ENCODE results near the gene UBE3B. TPM values are rescaled to one million over a fixed set of nuclear protein-coding genes. Genes with fewer than 3 reads are reported as not detected.

The UBE3B gene
- total RNA-seq, 1 experiment from 2014 or later: 29.3 TPM

DNA sequence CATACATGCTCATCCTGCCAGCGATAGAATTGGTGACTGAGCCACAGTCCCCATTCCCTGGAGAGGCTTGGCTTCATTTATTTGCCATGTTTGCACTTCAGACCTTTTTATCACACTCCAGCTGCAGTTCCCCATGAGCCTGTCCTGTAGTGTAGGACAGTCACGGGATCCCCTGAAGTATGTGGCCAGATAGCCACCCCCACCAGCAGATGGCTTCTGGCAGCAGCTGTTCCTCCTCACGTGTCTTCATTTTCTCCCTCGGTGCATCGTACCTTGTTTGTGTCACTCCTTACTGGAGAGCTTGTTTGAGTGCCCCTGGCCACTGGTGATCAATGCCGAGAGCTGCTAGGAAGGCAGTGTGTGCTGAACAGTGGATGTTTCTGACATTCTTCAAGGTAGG is 40.2 kb downstream of the UBE3B start:
- CTCF ChIA-PET: interaction anchor here (0.5 to 2.7 kb wide), 5 partner anchors 16 to 590 kb away, joined by 3 to 7 read pairs (median 5); no protein-coding TSS in a partner anchor
- no peak overlapping the region; the same call in 1 of the 2 replicates for H3K27ac Mint-ChIP-seq
- no peaks in the 10 kb centered on the region for H3K9me3 Mint-ChIP-seq
- no peak for ATAC-seq
- H3K36me3 Mint-ChIP-seq: peaks cover 37% of the 10 kb centered on the region
- TF ChIP-seq, protein P1, sequence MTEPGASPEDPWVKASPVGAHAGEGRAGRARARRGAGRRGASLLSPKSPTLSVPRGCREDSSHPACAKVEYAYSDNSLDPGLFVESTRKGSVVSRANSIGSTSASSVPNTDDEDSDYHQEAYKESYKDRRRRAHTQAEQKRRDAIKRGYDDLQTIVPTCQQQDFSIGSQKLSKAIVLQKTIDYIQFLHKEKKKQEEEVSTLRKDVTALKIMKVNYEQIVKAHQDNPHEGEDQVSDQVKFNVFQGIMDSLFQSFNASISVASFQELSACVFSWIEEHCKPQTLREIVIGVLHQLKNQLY (CRISPR knock-in tag; IDR thresholded peaks at IDR 0.05): no peak
- TF ChIP-seq, protein P2, sequence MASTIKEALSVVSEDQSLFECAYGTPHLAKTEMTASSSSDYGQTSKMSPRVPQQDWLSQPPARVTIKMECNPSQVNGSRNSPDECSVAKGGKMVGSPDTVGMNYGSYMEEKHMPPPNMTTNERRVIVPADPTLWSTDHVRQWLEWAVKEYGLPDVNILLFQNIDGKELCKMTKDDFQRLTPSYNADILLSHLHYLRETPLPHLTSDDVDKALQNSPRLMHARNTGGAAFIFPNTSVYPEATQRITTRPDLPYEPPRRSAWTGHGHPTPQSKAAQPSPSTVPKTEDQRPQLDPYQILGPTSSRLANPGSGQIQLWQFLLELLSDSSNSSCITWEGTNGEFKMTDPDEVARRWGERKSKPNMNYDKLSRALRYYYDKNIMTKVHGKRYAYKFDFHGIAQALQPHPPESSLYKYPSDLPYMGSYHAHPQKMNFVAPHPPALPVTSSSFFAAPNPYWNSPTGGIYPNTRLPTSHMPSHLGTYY (CRISPR knock-in tag; IDR thresholded peaks at IDR 0.05): no peak
- TF ChIP-seq ZNF423 (CRISPR knock-in tag; IDR thresholded peaks at IDR 0.05): no peak
- TF ChIP-seq ESRRA (CRISPR knock-in tag; IDR thresholded peaks at IDR 0.05; ENCODE audit: borderline replicate concordance): no peak
- no peak for TF ChIP-seq OVOL2 (CRISPR knock-in tag; IDR thresholded peaks at IDR 0.05; ENCODE audit: borderline replicate concordance)
- TF ChIP-seq IRF2 (CRISPR knock-in tag; IDR thresholded peaks at IDR 0.05; ENCODE audit: borderline replicate concordance, low read depth): no peak
- no peak for TF ChIP-seq NFYB (CRISPR knock-in tag; conservative IDR thresholded peaks at IDR 0.05; ENCODE audit: low read depth)
- no peak for TF ChIP-seq ATF1 (CRISPR knock-in tag; IDR thresholded peaks at IDR 0.05)
- no peak for TF ChIP-seq JUN (CRISPR knock-in tag; IDR thresholded peaks at IDR 0.05)
- no peak for TF ChIP-seq SMAD4 (CRISPR knock-in tag; IDR thresholded peaks at IDR 0.05)
- TF ChIP-seq, protein P3, sequence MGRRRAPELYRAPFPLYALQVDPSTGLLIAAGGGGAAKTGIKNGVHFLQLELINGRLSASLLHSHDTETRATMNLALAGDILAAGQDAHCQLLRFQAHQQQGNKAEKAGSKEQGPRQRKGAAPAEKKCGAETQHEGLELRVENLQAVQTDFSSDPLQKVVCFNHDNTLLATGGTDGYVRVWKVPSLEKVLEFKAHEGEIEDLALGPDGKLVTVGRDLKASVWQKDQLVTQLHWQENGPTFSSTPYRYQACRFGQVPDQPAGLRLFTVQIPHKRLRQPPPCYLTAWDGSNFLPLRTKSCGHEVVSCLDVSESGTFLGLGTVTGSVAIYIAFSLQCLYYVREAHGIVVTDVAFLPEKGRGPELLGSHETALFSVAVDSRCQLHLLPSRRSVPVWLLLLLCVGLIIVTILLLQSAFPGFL (CRISPR knock-in tag; IDR thresholded peaks at IDR 0.05; ENCODE audit: borderline replicate concordance): no peak
- no peak for TF ChIP-seq ETV6 (CRISPR knock-in tag; IDR thresholded peaks at IDR 0.05)
- TF ChIP-seq, protein P4, sequence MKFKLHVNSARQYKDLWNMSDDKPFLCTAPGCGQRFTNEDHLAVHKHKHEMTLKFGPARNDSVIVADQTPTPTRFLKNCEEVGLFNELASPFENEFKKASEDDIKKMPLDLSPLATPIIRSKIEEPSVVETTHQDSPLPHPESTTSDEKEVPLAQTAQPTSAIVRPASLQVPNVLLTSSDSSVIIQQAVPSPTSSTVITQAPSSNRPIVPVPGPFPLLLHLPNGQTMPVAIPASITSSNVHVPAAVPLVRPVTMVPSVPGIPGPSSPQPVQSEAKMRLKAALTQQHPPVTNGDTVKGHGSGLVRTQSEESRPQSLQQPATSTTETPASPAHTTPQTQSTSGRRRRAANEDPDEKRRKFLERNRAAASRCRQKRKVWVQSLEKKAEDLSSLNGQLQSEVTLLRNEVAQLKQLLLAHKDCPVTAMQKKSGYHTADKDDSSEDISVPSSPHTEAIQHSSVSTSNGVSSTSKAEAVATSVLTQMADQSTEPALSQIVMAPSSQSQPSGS (CRISPR knock-in tag; IDR thresholded peaks at IDR 0.05; ENCODE audit: borderline replicate concordance, low read depth): no peak
- TF ChIP-seq TCF7 (CRISPR knock-in tag; IDR thresholded peaks at IDR 0.05; ENCODE audit: low read depth): no peak
- no peak overlapping the region for H3K4me3 Mint-ChIP-seq
- H3K4me1 Mint-ChIP-seq: peaks cover 6% of the 10 kb centered on the region
- no peak for DNase-seq (ENCODE audit: low spot score)
- POLR2A ChIA-PET: no interaction called here
- no peaks in the 10 kb centered on the region for H3K27me3 Mint-ChIP-seq (ENCODE audit: low read depth)

DNA sequence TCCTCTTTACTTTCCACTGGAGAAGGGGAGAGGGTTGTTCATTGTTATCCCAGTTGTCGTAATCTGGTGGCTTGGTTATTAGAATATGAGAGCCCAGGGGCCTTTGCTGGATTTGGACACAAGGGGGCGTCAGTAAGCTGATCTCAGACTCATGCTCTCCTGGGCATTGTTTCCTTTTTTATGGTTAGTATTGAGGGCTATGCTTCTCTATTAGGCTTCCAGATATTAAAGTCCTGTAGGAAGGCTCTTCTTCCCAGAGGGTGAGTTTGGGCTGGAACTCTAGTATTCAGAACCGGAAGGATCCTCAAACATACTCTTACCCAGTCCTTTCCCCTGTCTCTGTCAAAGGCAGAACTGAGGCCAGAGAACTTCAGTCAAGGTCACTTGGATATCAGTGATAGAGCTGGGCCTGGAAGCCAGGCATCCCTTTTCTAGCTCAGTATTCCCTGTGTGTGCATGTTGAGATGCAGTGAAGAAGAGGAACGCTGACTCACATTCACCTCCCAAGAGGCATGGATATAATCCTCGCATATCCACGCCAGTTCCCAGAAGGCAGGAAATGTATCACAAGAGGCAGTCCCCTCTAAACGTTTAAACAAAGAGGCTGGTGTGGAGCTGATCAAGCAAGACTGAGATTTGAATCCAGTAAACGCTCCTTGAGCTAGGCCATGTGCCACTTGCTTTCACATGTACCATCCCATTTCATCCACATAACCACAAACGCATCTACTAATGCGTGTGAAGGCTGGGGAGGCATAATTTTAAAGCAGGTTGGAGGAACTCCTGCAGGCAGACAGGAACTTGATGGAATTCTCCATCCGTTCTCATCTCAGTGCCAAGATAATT is 41.6 kb downstream of the UBE3B start:
- CTCF ChIA-PET: interaction anchor here (0.6 to 2.8 kb wide), 36 partner anchors 9 to 364 kb away, joined by 3 to 31 read pairs (median 4); partner anchors contain the start of genes MMAB and MVK
- POLR2A ChIA-PET: no interaction called here
- no peak for TF ChIP-seq ESRRA (CRISPR knock-in tag; IDR thresholded peaks at IDR 0.05; ENCODE audit: borderline replicate concordance)
- TF ChIP-seq, protein P5, sequence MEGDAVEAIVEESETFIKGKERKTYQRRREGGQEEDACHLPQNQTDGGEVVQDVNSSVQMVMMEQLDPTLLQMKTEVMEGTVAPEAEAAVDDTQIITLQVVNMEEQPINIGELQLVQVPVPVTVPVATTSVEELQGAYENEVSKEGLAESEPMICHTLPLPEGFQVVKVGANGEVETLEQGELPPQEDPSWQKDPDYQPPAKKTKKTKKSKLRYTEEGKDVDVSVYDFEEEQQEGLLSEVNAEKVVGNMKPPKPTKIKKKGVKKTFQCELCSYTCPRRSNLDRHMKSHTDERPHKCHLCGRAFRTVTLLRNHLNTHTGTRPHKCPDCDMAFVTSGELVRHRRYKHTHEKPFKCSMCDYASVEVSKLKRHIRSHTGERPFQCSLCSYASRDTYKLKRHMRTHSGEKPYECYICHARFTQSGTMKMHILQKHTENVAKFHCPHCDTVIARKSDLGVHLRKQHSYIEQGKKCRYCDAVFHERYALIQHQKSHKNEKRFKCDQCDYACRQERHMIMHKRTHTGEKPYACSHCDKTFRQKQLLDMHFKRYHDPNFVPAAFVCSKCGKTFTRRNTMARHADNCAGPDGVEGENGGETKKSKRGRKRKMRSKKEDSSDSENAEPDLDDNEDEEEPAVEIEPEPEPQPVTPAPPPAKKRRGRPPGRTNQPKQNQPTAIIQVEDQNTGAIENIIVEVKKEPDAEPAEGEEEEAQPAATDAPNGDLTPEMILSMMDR (IDR thresholded peaks at IDR 0.05): peak; percentile 72; the same call in 1 of the 2 replicates
- Mint-ChIP-seq H3K36me3 (peaks cover 37% of the 10 kb centered on the region), H3K9me3 (no peaks in the 10 kb centered on the region), H3K4me1 (peaks cover 6% of the 10 kb centered on the region), H3K27ac (peak overlapping the region; percentile 84; the same call in 1 of the 2 replicates), H3K4me3 (no peak overlapping the region), H3K27me3 (ENCODE audit: low read depth) (no peaks in the 10 kb centered on the region)
- DNase-seq (ENCODE audit: low spot score): peak; percentile 70
- ATAC-seq: peak; percentile 80
